Measurements from ENCODE around the gene TIAL1. TPM values are rescaled to one million over a fixed set of nuclear protein-coding genes. Genes with fewer than 3 reads are reported as not detected.
"Not testable (repeated sequence)": the region's sequence is repeated elsewhere in the genome, so short reads cannot be mapped to it uniquely, and the experiment has no call there.

Gene TIAL1
- polyA plus RNA-seq, 2 donors = 46.8 to 55.1 TPM

GRCh38 chr10:119535837-119536507, 60.8 kb downstream of the TIAL1 start:
- 82 to 88% methylated on average over 11 of the region's 11 CpGs for WGBS, 2 donors
- no peaks in the 10 kb centered on the region for H3K36me3 ChIP-seq (ENCODE audit: control insufficient read depth in 2 of 2, insufficient read depth in 2 of 2, low read length in 1 of 2)
- H3K27ac ChIP-seq (ENCODE audit: low read depth in 2 of 2, low read length in 1 of 2) = no peak overlapping the region
- H3K27me3 ChIP-seq (ENCODE audit: control insufficient read depth in 1 of 2, insufficient read depth in 2 of 2, low read length in 2 of 2) = no peaks in the 10 kb centered on the region
- H3K4me1 ChIP-seq (ENCODE audit: control insufficient read depth in 2 of 2, insufficient read depth in 2 of 2, low read length in 1 of 2) = peaks cover 6 to 10% of the 10 kb centered on the region in 2 donors
- H3K9me3 ChIP-seq (ENCODE audit: control insufficient read depth in 2 of 2, insufficient read depth in 1 of 2, low read depth in 1 of 2, low read length in 1 of 2) = no peaks in the 10 kb centered on the region
- H3K4me3 ChIP-seq (ENCODE audit: low read depth in 1 of 2, low read length in 2 of 2) = no peak overlapping the region

DNA sequence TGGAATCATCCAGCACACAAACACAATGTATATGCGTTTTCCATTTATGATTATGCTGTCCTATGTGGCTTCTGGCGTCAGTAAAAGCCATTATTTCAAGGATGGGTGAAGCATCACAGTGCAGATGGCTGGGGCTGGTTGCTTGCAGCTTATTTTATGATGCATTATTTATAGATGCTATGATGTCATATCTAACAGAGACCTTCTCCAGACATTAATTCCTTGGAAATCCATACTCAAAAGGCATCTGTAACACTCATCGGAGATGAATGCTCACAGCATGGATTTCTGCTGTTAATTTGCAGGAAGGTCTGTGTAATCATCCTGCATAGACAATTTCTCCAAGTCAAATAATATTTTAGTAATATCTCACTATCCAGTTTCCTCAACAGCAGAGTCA, 61.5 kb downstream of the TIAL1 start:
- H3K9me3 ChIP-seq (ENCODE audit: control insufficient read depth in 2 of 2, insufficient read depth in 1 of 2, low read depth in 1 of 2, low read length in 1 of 2) = no peaks in the 10 kb centered on the region
- no peak overlapping the region for H3K4me3 ChIP-seq (ENCODE audit: low read depth in 1 of 2, low read length in 2 of 2)
- no peaks in the 10 kb centered on the region for H3K36me3 ChIP-seq (ENCODE audit: control insufficient read depth in 2 of 2, insufficient read depth in 2 of 2, low read length in 1 of 2)
- no peak overlapping the region for H3K27ac ChIP-seq (ENCODE audit: low read depth in 2 of 2, low read length in 1 of 2)
- peaks cover 6 to 10% of the 10 kb centered on the region in 2 donors for H3K4me1 ChIP-seq (ENCODE audit: control insufficient read depth in 2 of 2, insufficient read depth in 2 of 2, low read length in 1 of 2)
- H3K27me3 ChIP-seq (ENCODE audit: control insufficient read depth in 1 of 2, insufficient read depth in 2 of 2, low read length in 2 of 2) = no peaks in the 10 kb centered on the region
- WGBS, 2 donors = 80 to 82% methylated on average over 3 of the region's 3 CpGs

- no peaks in the 10 kb centered on the region for H3K9me3 ChIP-seq (ENCODE audit: control insufficient read depth in 2 of 2, insufficient read depth in 1 of 2, low read depth in 1 of 2, low read length in 1 of 2)
- peaks cover 0 to 3% of the 10 kb centered on the region in 2 donors for H3K4me1 ChIP-seq (ENCODE audit: control insufficient read depth in 2 of 2, insufficient read depth in 2 of 2, low read length in 1 of 2)
- no peak overlapping the region for H3K27ac ChIP-seq (ENCODE audit: low read depth in 2 of 2, low read length in 1 of 2)
- H3K27me3 ChIP-seq (ENCODE audit: control insufficient read depth in 1 of 2, insufficient read depth in 2 of 2, low read length in 2 of 2) = no peaks in the 10 kb centered on the region
- H3K4me3 ChIP-seq (ENCODE audit: low read depth in 1 of 2, low read length in 2 of 2) = no peak overlapping the region
- H3K36me3 ChIP-seq (ENCODE audit: control insufficient read depth in 2 of 2, insufficient read depth in 2 of 2, low read length in 1 of 2) = no peaks in the 10 kb centered on the region
- 93 to 97% methylated on average over 2 of the region's 2 CpGs for WGBS, 2 donors
Observed at GRCh38 chr10:119533473-119533872, 63.3 kb downstream of the TIAL1 start.

- 89% methylated on average over 8 of the region's 8 CpGs for WGBS, 2 donors
- not testable (repeated sequence) for H3K9me3 ChIP-seq (ENCODE audit: control insufficient read depth in 2 of 2, insufficient read depth in 1 of 2, low read depth in 1 of 2, low read length in 1 of 2); H3K36me3 ChIP-seq (ENCODE audit: control insufficient read depth in 2 of 2, insufficient read depth in 2 of 2, low read length in 1 of 2); H3K4me1 ChIP-seq (ENCODE audit: control insufficient read depth in 2 of 2, insufficient read depth in 2 of 2, low read length in 1 of 2); H3K27ac ChIP-seq (ENCODE audit: low read depth in 2 of 2, low read length in 1 of 2); H3K4me3 ChIP-seq (ENCODE audit: low read depth in 1 of 2, low read length in 2 of 2); H3K27me3 ChIP-seq (ENCODE audit: control insufficient read depth in 1 of 2, insufficient read depth in 2 of 2, low read length in 2 of 2)
Observed at GRCh38 chr10:119532791-119533190, 64.0 kb downstream of the TIAL1 start.

DNA sequence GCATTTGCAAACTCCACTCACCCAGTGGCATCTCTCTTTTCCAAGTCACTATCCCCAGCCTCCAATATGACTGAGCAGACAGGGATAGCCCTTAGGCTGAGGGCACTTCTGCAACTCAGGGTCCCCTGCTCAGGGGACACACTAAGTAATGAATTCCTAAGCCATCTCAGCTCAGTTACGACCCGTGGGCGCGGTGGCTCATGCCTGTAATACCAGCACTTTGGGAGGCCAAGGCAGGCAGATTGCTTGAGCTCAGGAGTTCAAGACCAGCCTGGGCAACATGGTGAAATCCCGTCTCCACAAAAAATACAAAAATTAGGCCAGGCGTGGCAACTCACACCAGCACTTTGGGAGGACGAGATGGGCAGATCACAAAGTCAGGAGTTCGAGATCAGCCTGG, 64.5 kb downstream of the TIAL1 start:
- not testable (repeated sequence) for H3K36me3 ChIP-seq (ENCODE audit: control insufficient read depth in 2 of 2, insufficient read depth in 2 of 2, low read length in 1 of 2); H3K27ac ChIP-seq (ENCODE audit: low read depth in 2 of 2, low read length in 1 of 2); H3K4me1 ChIP-seq (ENCODE audit: control insufficient read depth in 2 of 2, insufficient read depth in 2 of 2, low read length in 1 of 2); H3K4me3 ChIP-seq (ENCODE audit: low read depth in 1 of 2, low read length in 2 of 2); H3K27me3 ChIP-seq (ENCODE audit: control insufficient read depth in 1 of 2, insufficient read depth in 2 of 2, low read length in 2 of 2); H3K9me3 ChIP-seq (ENCODE audit: control insufficient read depth in 2 of 2, insufficient read depth in 1 of 2, low read depth in 1 of 2, low read length in 1 of 2)
- 91 to 95% methylated on average over 8 of the region's 8 CpGs for WGBS, 2 donors

GRCh38 chr10:119531067-119531466, 65.7 kb downstream of the TIAL1 start:
- Histone ChIP-seq H3K27ac (ENCODE audit: low read depth in 2 of 2, low read length in 1 of 2) (no peak overlapping the region), H3K4me1 (ENCODE audit: control insufficient read depth in 2 of 2, insufficient read depth in 2 of 2, low read length in 1 of 2) (peaks cover 3% of the 10 kb centered on the region in 2 donors), H3K9me3 (ENCODE audit: control insufficient read depth in 2 of 2, insufficient read depth in 1 of 2, low read depth in 1 of 2, low read length in 1 of 2) (no peaks in the 10 kb centered on the region), H3K36me3 (ENCODE audit: control insufficient read depth in 2 of 2, insufficient read depth in 2 of 2, low read length in 1 of 2) (peaks cover 0 to 7% of the 10 kb centered on the region in 2 donors), H3K27me3 (ENCODE audit: control insufficient read depth in 1 of 2, insufficient read depth in 2 of 2, low read length in 2 of 2) (no peaks in the 10 kb centered on the region), H3K4me3 (ENCODE audit: low read depth in 1 of 2, low read length in 2 of 2) (no peak overlapping the region)
- WGBS, 2 donors = 66 to 73% methylated on average over 1 of the region's 1 CpG

GRCh38 chr10:119528663-119529237, 68.0 kb downstream of the TIAL1 start:
- H3K4me1 ChIP-seq (ENCODE audit: control insufficient read depth in 2 of 2, insufficient read depth in 2 of 2, low read length in 1 of 2); H3K27me3 ChIP-seq (ENCODE audit: control insufficient read depth in 1 of 2, insufficient read depth in 2 of 2, low read length in 2 of 2); H3K9me3 ChIP-seq (ENCODE audit: control insufficient read depth in 2 of 2, insufficient read depth in 1 of 2, low read depth in 1 of 2, low read length in 1 of 2); H3K27ac ChIP-seq (ENCODE audit: low read depth in 2 of 2, low read length in 1 of 2); H3K4me3 ChIP-seq (ENCODE audit: low read depth in 1 of 2, low read length in 2 of 2): not testable (repeated sequence)
- WGBS, 2 donors = 68 to 72% methylated on average over 8 of the region's 8 CpGs
- H3K36me3 ChIP-seq (ENCODE audit: control insufficient read depth in 2 of 2, insufficient read depth in 2 of 2, low read length in 1 of 2) = peaks cover 0 to 19% of the 10 kb centered on the region in 2 donors

GRCh38 chr10:119526621-119527592, 69.9 kb downstream of the TIAL1 start:
- 71 to 77% methylated on average over 18 of the region's 18 CpGs for WGBS, 2 donors
- no peak overlapping the region for H3K27ac ChIP-seq (ENCODE audit: low read depth in 2 of 2, low read length in 1 of 2)
- H3K4me3 ChIP-seq (ENCODE audit: low read depth in 1 of 2, low read length in 2 of 2) = no peak overlapping the region
- no peaks in the 10 kb centered on the region for H3K9me3 ChIP-seq (ENCODE audit: control insufficient read depth in 2 of 2, insufficient read depth in 1 of 2, low read depth in 1 of 2, low read length in 1 of 2)
- peaks cover 0 to 20% of the 10 kb centered on the region in 2 donors for H3K36me3 ChIP-seq (ENCODE audit: control insufficient read depth in 2 of 2, insufficient read depth in 2 of 2, low read length in 1 of 2)
- peaks cover 6 to 8% of the 10 kb centered on the region in 2 donors for H3K4me1 ChIP-seq (ENCODE audit: control insufficient read depth in 2 of 2, insufficient read depth in 2 of 2, low read length in 1 of 2)
- H3K27me3 ChIP-seq (ENCODE audit: control insufficient read depth in 1 of 2, insufficient read depth in 2 of 2, low read length in 2 of 2) = no peaks in the 10 kb centered on the region

- Histone ChIP-seq H3K27ac (ENCODE audit: low read depth in 2 of 2, low read length in 1 of 2) (no peak overlapping the region), H3K27me3 (ENCODE audit: control insufficient read depth in 1 of 2, insufficient read depth in 2 of 2, low read length in 2 of 2) (no peaks in the 10 kb centered on the region), H3K9me3 (ENCODE audit: control insufficient read depth in 2 of 2, insufficient read depth in 1 of 2, low read depth in 1 of 2, low read length in 1 of 2) (no peaks in the 10 kb centered on the region), H3K4me1 (ENCODE audit: control insufficient read depth in 2 of 2, insufficient read depth in 2 of 2, low read length in 1 of 2) (peaks cover 6 to 8% of the 10 kb centered on the region in 2 donors), H3K4me3 (ENCODE audit: low read depth in 1 of 2, low read length in 2 of 2) (no peak overlapping the region), H3K36me3 (ENCODE audit: control insufficient read depth in 2 of 2, insufficient read depth in 2 of 2, low read length in 1 of 2) (peaks cover 0 to 20% of the 10 kb centered on the region in 2 donors)
- WGBS, 2 donors = 84 to 85% methylated on average over 1 of the region's 1 CpG
Observed at GRCh38 chr10:119526149-119526548, 70.6 kb downstream of the TIAL1 start.
